ENCODE results near the gene SMOC2. TPM values are rescaled to one million over a fixed set of nuclear protein-coding genes. Genes with fewer than 3 reads are reported as not detected.

Gene SMOC2
- polyA plus RNA-seq, 1 donor from 2014 or later = 0.50 TPM

DNA sequence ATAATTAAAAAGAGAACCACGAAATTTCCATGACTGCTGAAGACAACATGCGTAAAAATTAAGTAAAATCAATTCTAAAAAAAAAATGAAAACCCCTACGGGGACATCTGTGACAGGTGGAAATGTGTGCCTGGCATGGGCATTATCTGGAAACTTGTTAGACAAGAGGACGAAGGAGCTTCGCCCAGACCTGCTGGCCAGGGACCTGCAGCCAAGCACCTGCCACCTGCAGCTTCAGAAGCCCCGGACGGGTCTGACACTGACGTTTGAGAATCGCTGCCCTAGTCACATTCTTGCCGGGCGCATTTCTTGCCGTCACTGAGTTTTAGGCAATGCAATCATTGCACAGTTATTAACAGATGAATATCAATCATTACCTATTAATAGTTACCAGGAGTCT lies 140.3 kb downstream of the SMOC2 start:
- TF ChIP-seq POLR2AphosphoS5 (IDR thresholded peaks at IDR 0.05) (no peak), RAD21 (conservative IDR thresholded peaks at IDR 0.05) (no peak), EP300 (conservative IDR thresholded peaks at IDR 0.05; ENCODE audit: poor library complexity, severe bottlenecking) (no peak)
- Histone ChIP-seq H2AFZ (ENCODE audit: low read depth, low read length) (no peak overlapping the region), H3F3A (ENCODE audit: insufficient read depth, low read length, poor library complexity, severe bottlenecking) (no peaks in the 10 kb centered on the region), H3K27me3 (ENCODE audit: insufficient read depth, low read depth, low read length) (no peaks in the 10 kb centered on the region), H3K9ac (ENCODE audit: low read length) (no peak overlapping the region), H3K27ac (ENCODE audit: low read length) (no peak overlapping the region), H3K9me3 (ENCODE audit: low read length) (no peaks in the 10 kb centered on the region), H3K79me2 (replicated peaks; ENCODE audit: insufficient read depth, low read length) (no peaks in the 10 kb centered on the region), H3K4me3 (ENCODE audit: low read length) (no peak overlapping the region), H3K36me3 (ENCODE audit: insufficient read depth, low read length) (no peaks in the 10 kb centered on the region), H3K4me2 (ENCODE audit: low read length) (no peak overlapping the region), H4K20me1 (ENCODE audit: insufficient read depth) (no peaks in the 10 kb centered on the region), H3K9me2 (ENCODE audit: insufficient read depth, low read length) (no peaks in the 10 kb centered on the region)

- no peaks in the 10 kb centered on the region for H3K27me3 ChIP-seq (ENCODE audit: insufficient read depth, low read depth, low read length)
- H3K27ac ChIP-seq (ENCODE audit: low read length) = no peak overlapping the region
- no peaks in the 10 kb centered on the region for H3K79me2 ChIP-seq (replicated peaks; ENCODE audit: insufficient read depth, low read length)
- no peak overlapping the region for H3K9ac ChIP-seq (ENCODE audit: low read length)
- H2AFZ ChIP-seq (ENCODE audit: low read depth, low read length) = no peak overlapping the region
- no peak overlapping the region for H3K4me3 ChIP-seq (ENCODE audit: low read length)
- no peaks in the 10 kb centered on the region for H3F3A ChIP-seq (ENCODE audit: insufficient read depth, low read length, poor library complexity, severe bottlenecking)
- no peaks in the 10 kb centered on the region for H3K9me2 ChIP-seq (ENCODE audit: insufficient read depth, low read length)
- no peaks in the 10 kb centered on the region for H3K9me3 ChIP-seq (ENCODE audit: low read length)
- no peaks in the 10 kb centered on the region for H3K36me3 ChIP-seq (ENCODE audit: insufficient read depth, low read length)
- TF ChIP-seq MXI1 (conservative IDR thresholded peaks at IDR 0.05; ENCODE audit: poor library complexity, severe bottlenecking) (no peak), EP300 (conservative IDR thresholded peaks at IDR 0.05; ENCODE audit: poor library complexity, severe bottlenecking) (no peak), REST (IDR thresholded peaks at IDR 0.05; ENCODE audit: borderline replicate concordance) (no peak), EZH2 (IDR thresholded peaks at IDR 0.05; ENCODE audit: borderline replicate concordance, insufficient read depth, low read length, poor library complexity, severe bottlenecking) (no peak), TAF1 (IDR thresholded peaks at IDR 0.05; ENCODE audit: low read depth) (no peak), POLR2AphosphoS5 (IDR thresholded peaks at IDR 0.05) (no peak), RAD21 (conservative IDR thresholded peaks at IDR 0.05) (no peak), CTCF (IDR thresholded peaks at IDR 0.05; ENCODE audit: poor library complexity, severe bottlenecking) (no peak), SMC3 (conservative IDR thresholded peaks at IDR 0.05; ENCODE audit: poor library complexity) (no peak)
- no peaks in the 10 kb centered on the region for H4K20me1 ChIP-seq (ENCODE audit: insufficient read depth)
- no peak overlapping the region for H3K4me2 ChIP-seq (ENCODE audit: low read length)
Observed at GRCh38 chr6:168581706-168582105, 140.7 kb downstream of the SMOC2 start.

DNA sequence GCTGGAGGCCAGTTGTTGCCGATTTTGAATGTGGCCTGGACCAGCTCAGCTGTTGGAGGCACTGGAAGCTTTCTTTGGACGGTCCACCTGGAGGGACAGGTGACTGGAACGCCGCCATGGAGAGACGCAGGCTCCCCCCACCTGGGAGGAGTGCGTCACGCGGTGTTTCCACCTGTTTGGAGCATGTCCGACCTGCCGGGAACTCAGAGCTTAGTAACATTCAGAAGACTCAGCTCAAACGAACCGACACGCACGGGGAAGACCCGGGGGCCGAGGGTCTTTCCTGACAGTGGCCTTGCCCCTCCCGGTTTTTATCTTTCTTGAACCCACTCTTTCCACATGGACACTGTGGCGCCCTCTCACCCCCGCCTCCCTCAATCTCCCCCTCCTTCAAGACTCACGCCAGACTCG lies 141.6 kb downstream of the SMOC2 start:
- H3F3A ChIP-seq (ENCODE audit: insufficient read depth, low read length, poor library complexity, severe bottlenecking) = no peaks in the 10 kb centered on the region
- H3K9me2 ChIP-seq (ENCODE audit: insufficient read depth, low read length) = no peaks in the 10 kb centered on the region
- H3K27me3 ChIP-seq (ENCODE audit: insufficient read depth, low read depth, low read length) = no peaks in the 10 kb centered on the region
- H3K79me2 ChIP-seq (replicated peaks; ENCODE audit: insufficient read depth, low read length) = no peaks in the 10 kb centered on the region
- no peak overlapping the region for H3K9ac ChIP-seq (ENCODE audit: low read length)
- H2AFZ ChIP-seq (ENCODE audit: low read depth, low read length) = no peak overlapping the region
- H3K4me2 ChIP-seq (ENCODE audit: low read length) = no peak overlapping the region
- no peak overlapping the region for H3K27ac ChIP-seq (ENCODE audit: low read length)
- no peak for TF ChIP-seq EP300 (conservative IDR thresholded peaks at IDR 0.05; ENCODE audit: poor library complexity, severe bottlenecking)
- TF ChIP-seq TAF1 (IDR thresholded peaks at IDR 0.05; ENCODE audit: low read depth) = no peak
- no peak for TF ChIP-seq RAD21 (conservative IDR thresholded peaks at IDR 0.05)
- no peak for TF ChIP-seq REST (IDR thresholded peaks at IDR 0.05; ENCODE audit: borderline replicate concordance)
- no peak for TF ChIP-seq POLR2AphosphoS5 (IDR thresholded peaks at IDR 0.05)
- TF ChIP-seq SMC3 (conservative IDR thresholded peaks at IDR 0.05; ENCODE audit: poor library complexity) = no peak
- TF ChIP-seq EZH2 (IDR thresholded peaks at IDR 0.05; ENCODE audit: borderline replicate concordance, insufficient read depth, low read length, poor library complexity, severe bottlenecking) = no peak
- no peak for TF ChIP-seq CTCF (IDR thresholded peaks at IDR 0.05; ENCODE audit: poor library complexity, severe bottlenecking)
- no peak for TF ChIP-seq MXI1 (conservative IDR thresholded peaks at IDR 0.05; ENCODE audit: poor library complexity, severe bottlenecking)
- no peaks in the 10 kb centered on the region for H4K20me1 ChIP-seq (ENCODE audit: insufficient read depth)
- H3K4me3 ChIP-seq (ENCODE audit: low read length) = no peak overlapping the region
- no peaks in the 10 kb centered on the region for H3K9me3 ChIP-seq (ENCODE audit: low read length)
- H3K36me3 ChIP-seq (ENCODE audit: insufficient read depth, low read length) = no peaks in the 10 kb centered on the region
